ENCODE measurements around the gene FGF18. TPM values are rescaled to one million over a fixed set of nuclear protein-coding genes. Genes with fewer than 3 reads are reported as not detected.

The FGF18 gene
- total RNA-seq (under 1 TPM in 1 of 2 donors, not detected in 1; 0.08 TPM), polyA plus RNA-seq (not detected)

GRCh38 chr5:171418982-171419687 is at the start of gene FGF18:
Gene FGF18 (plus strand): TSS chr5:171419647. CDS start chr5:171420200, 553 bp downstream.
- no peak for TF ChIP-seq HNF4A (conservative IDR thresholded peaks at IDR 0.05)
- TF ChIP-seq HNF4G (IDR thresholded peaks at IDR 0.05) = no peak
- TF ChIP-seq MAX (IDR thresholded peaks at IDR 0.05) = no peak
- TF ChIP-seq ATF3 (IDR thresholded peaks at IDR 0.05) = no peak
- no peak for TF ChIP-seq RXRA (IDR thresholded peaks at IDR 0.05)
- no peak for TF ChIP-seq EGR1 (IDR thresholded peaks at IDR 0.05; ENCODE audit: low read depth in 2 of 2)
- no peak for TF ChIP-seq SP1 (IDR thresholded peaks at IDR 0.05)
- TF ChIP-seq NR2F2 (IDR thresholded peaks at IDR 0.05) = no peak
- TF ChIP-seq ZBTB33 (IDR thresholded peaks at IDR 0.05) = no peak
- TF ChIP-seq CTCF (IDR thresholded peaks at IDR 0.05; ENCODE audit: low read depth, low read length, missing input control) = no peak
- no peak for TF ChIP-seq REST (IDR thresholded peaks at IDR 0.05)
- no peak for TF ChIP-seq JUND (IDR thresholded peaks at IDR 0.05)
- Histone ChIP-seq H3K4me1 (ENCODE audit: control insufficient read depth in 4 of 4, insufficient read depth in 4 of 4, low read length in 3 of 4) (peaks cover 16 to 27% (median 19%) of the 10 kb centered on the region in 4 donors), H3K36me3 (ENCODE audit: control insufficient read depth in 4 of 4, insufficient read depth in 3 of 4, low read depth in 1 of 4, low read length in 3 of 4) (no peaks in the 10 kb centered on the region), H3K4me3 (ENCODE audit: low read depth in 1 of 3, low read length in 3 of 3) (peak within 1 kb of the TSS in 2 of 3 donors; percentile 46), H3K27ac (ENCODE audit: low read depth in 1 of 2, low read length in 2 of 2) (no peak within 1 kb of the TSS), H3K9ac (ENCODE audit: low read depth in 1 of 2, low read length in 2 of 2) (no peak within 1 kb of the TSS), H3K9me3 (ENCODE audit: control insufficient read depth in 4 of 4, low read length in 3 of 4) (no peaks in the 10 kb centered on the region), H3K27me3 (ENCODE audit: control insufficient read depth in 4 of 4, insufficient read depth in 4 of 4, low read length in 3 of 4) (peaks cover 0 to 6% (median 0%) of the 10 kb centered on the region in 4 donors)
- no peak for DNase-seq (ENCODE audit: low spot score)
- WGBS = 2% methylated on average over 74 of the region's 74 CpGs

- H3K36me3 ChIP-seq (ENCODE audit: control insufficient read depth in 4 of 4, insufficient read depth in 3 of 4, low read depth in 1 of 4, low read length in 3 of 4) = no peaks in the 10 kb centered on the region
- H3K9me3 ChIP-seq (ENCODE audit: control insufficient read depth in 4 of 4, low read length in 3 of 4) = no peaks in the 10 kb centered on the region
- no peak for DNase-seq (ENCODE audit: low spot score)
- no peak overlapping the region for H3K9ac ChIP-seq (ENCODE audit: low read depth in 1 of 2, low read length in 2 of 2)
- H3K27me3 ChIP-seq (ENCODE audit: control insufficient read depth in 4 of 4, insufficient read depth in 4 of 4, low read length in 3 of 4) = peaks cover 0 to 4% (median 0%) of the 10 kb centered on the region in 4 donors
- WGBS = 91% methylated on average over 4 of the region's 4 CpGs
- H3K27ac ChIP-seq (ENCODE audit: low read depth in 1 of 2, low read length in 2 of 2) = no peak overlapping the region
- no peak overlapping the region for H3K4me3 ChIP-seq (ENCODE audit: low read depth in 1 of 3, low read length in 3 of 3)
- TF ChIP-seq YY1 (IDR thresholded peaks at IDR 0.05) = no peak
- TF ChIP-seq RAD21 (IDR thresholded peaks at IDR 0.05) = no peak
- TF ChIP-seq ATF3 (IDR thresholded peaks at IDR 0.05) = no peak
- no peak for TF ChIP-seq REST (IDR thresholded peaks at IDR 0.05)
- no peak for TF ChIP-seq CTCF (IDR thresholded peaks at IDR 0.05; ENCODE audit: low read depth, low read length, missing input control)
- no peak for TF ChIP-seq GABPA (IDR thresholded peaks at IDR 0.05 in 1 of 2, conservative IDR thresholded peaks at IDR 0.05 in 1 of 2)
- H3K4me1 ChIP-seq (ENCODE audit: control insufficient read depth in 4 of 4, insufficient read depth in 4 of 4, low read length in 3 of 4) = no peaks in the 10 kb centered on the region
Observed at GRCh38 chr5:171369898-171370297, 49.5 kb upstream of the FGF18 start.
